ENCODE data around the gene NOB1.

Gene NOB1

DNA sequence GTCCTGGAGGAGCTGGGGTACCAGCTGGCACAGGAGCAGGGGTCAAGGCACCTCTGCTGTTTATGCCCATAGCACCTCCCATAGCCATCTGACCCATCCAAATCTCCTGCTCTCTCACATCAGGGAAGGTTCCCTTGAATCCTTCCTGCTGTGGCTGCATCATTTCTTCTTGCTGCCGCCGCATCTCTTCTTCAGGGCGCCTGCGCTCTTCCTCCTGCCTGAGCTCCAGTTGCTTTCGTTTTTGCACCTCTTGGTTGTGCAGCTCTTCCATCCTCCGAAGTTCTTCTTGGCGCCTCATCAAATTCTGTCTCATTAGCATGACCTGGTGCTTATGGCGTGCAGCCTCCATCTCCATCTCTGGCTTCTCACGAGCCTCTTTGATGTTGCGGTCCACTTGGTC, 2.0 kb upstream of the NOB1 start:
- TF ChIP-seq, protein P1, sequence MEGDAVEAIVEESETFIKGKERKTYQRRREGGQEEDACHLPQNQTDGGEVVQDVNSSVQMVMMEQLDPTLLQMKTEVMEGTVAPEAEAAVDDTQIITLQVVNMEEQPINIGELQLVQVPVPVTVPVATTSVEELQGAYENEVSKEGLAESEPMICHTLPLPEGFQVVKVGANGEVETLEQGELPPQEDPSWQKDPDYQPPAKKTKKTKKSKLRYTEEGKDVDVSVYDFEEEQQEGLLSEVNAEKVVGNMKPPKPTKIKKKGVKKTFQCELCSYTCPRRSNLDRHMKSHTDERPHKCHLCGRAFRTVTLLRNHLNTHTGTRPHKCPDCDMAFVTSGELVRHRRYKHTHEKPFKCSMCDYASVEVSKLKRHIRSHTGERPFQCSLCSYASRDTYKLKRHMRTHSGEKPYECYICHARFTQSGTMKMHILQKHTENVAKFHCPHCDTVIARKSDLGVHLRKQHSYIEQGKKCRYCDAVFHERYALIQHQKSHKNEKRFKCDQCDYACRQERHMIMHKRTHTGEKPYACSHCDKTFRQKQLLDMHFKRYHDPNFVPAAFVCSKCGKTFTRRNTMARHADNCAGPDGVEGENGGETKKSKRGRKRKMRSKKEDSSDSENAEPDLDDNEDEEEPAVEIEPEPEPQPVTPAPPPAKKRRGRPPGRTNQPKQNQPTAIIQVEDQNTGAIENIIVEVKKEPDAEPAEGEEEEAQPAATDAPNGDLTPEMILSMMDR (conservative IDR thresholded peaks at IDR 0.05), result no peak
- TF ChIP-seq ZFX (IDR thresholded peaks at IDR 0.05), result no peak
- H3K27ac ChIP-seq, result no peak overlapping the region

DNA sequence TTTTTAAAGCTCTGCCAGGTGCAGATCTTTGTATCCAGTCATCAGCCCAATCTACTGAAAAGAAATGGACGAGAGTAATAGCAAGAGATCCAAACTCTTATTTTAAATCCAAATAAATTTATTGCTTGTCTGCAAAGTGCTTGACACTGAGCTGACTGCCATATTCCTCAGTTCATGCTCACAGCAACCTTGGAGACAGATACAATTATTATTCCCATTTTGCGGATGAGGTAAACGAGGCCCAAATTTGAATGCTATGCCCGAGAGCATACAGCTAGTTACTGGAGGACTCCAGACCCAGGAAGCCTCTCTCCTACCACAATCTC, 620 bp downstream of the NOB1 start:
- H3K27ac ChIP-seq, result peak overlapping the region; percentile 92
- no peak for TF ChIP-seq ZFX (IDR thresholded peaks at IDR 0.05)
- TF ChIP-seq, protein P1 (conservative IDR thresholded peaks at IDR 0.05), result no peak

DNA sequence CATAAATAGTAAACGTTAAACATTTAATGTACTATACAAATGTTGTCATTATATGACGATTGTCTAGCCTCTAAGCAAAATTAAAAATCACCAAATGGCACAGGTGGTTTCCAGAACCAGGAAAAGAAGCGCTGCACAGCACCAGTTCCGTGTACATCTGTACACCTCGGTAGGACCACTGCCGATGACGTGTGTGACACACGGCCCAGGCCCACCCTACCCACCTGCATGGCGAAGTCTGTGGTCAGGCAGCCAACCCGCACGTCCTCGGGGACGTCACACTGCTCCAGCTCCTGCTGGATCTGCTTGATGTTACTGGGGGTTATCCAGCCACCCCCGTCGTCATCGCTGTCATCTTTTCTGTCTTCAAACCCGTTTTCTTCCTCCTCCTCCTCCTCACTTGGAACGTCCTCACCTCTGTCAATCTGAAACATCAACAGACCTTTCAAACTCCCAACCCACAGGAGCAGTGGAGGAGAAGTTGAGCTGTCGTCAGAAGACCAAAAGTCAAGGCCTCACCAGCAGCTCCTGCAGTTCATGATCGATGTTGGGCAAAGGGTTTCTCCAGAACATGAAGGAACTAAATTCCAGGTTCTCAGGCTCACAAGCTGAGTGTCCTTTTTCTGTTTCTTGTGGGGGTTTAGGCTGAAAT, 5.9 kb downstream of the NOB1 start:
- H3K27ac ChIP-seq, result no peak overlapping the region
- TF ChIP-seq, protein P1 (conservative IDR thresholded peaks at IDR 0.05), result no peak

DNA sequence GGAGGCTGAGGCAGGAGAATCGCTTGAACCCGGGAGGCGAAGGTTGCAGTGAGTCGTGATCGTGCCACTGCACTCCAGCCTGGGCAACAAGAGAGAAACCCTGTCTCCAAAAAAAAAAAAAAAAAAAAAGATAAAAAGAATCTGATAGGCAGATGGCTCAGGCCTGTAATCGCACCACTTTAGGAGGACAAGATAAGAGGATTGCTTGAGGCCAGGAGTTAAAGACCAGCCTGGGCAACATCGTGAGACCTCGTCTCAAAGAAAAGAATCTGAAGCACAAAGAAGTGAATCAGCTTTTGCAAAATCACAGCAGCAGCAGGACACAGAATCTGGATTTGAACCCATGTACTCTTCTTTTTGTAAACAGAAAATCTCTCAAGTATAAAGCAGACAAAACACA, 7.6 kb downstream of the NOB1 start:
- no peak overlapping the region for H3K27ac ChIP-seq
- TF ChIP-seq ZFX (IDR thresholded peaks at IDR 0.05), result no peak
- TF ChIP-seq, protein P1 (conservative IDR thresholded peaks at IDR 0.05), result no peak

DNA sequence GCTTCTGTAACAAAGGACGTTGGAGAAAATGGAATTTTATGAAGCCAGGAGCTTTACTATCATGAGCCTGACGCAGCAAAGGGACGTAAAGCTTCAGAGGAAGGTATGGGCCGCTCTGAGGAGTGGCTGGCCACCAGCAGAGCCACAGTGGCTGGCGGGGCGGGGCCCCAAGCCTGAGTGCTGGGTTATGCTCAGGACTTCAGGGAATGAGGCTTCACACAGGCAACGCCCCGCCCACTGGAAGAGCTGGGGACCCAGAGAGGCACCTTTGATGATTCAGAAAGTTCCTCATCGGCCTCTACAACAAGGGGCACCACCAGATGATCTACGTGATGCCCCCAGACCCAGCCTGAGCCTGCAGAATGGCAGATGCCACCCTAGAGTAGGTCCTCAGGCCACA, 8.8 kb downstream of the NOB1 start:
- no peak overlapping the region for H3K27ac ChIP-seq
- TF ChIP-seq, protein P1 (conservative IDR thresholded peaks at IDR 0.05), result no peak
- no peak for TF ChIP-seq ZFX (IDR thresholded peaks at IDR 0.05)

DNA sequence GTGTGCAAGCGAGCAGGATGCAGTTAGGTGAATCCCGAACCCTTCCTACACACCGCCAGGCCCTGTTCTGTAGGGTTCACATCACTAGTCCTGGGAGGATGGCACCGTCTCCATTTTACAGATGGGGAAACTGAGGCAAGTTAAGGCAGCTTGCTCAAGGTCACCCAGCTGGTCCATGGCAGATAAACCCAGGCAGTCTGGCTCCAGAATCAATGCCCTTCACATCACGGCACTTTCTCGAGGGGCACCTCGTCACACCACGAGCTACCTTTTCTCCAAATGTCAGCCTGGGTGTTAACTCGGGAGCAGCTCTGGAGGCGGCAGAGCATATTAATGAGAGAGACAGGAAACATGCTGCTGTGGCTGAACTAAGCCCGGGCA, 9.5 kb downstream of the NOB1 start:
- no peak overlapping the region for H3K27ac ChIP-seq
- TF ChIP-seq ZFX (IDR thresholded peaks at IDR 0.05), result no peak
- TF ChIP-seq, protein P1 (conservative IDR thresholded peaks at IDR 0.05), result no peak

DNA sequence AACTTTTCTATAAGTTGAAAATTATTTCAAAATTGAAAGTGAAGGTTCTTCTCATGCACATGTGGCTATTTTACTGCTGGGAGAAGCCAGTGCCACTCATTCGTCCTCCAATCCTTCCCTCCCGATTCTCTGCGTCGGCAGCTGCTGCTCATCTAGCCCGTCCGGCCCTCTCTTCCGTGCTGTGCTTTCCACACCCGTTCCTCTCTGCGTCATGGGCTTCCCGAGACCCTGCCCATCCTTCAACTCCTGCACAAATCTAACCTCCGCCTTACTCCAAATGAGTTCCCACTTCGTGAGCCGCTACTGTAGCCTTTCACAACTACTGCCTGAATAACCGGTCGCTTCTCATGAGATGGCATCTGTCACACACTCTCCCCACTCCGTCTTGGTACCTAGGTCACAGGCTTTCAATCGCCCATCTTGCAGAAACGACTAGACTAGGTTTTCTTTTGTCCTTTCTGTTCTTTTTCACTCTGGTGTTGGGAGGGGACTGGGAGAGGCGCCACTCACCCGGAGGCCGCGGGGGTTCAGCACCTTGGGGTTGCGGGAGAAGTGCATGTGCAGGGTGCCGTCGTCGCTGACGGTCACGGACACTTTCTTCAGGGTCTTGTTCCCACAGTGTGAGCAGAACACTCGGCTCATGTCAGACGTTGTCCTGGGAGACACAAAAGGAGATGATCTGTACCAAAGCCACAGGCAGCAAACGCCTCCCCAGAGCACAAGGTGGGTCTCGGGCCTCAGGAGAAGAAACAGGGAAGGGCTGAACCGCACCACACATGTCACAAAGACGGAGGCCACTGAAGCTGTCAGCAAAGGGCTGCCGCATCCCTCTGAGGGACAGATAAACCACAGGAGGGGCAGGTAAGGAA, 10.1 kb downstream of the NOB1 start:
- no peak overlapping the region for H3K27ac ChIP-seq
- TF ChIP-seq ZFX (IDR thresholded peaks at IDR 0.05), result no peak
- TF ChIP-seq, protein P1 (conservative IDR thresholded peaks at IDR 0.05), result no peak

All from C4-2B (cell line).